ENCODE measurements around the gene DNAAF2.

DNA sequence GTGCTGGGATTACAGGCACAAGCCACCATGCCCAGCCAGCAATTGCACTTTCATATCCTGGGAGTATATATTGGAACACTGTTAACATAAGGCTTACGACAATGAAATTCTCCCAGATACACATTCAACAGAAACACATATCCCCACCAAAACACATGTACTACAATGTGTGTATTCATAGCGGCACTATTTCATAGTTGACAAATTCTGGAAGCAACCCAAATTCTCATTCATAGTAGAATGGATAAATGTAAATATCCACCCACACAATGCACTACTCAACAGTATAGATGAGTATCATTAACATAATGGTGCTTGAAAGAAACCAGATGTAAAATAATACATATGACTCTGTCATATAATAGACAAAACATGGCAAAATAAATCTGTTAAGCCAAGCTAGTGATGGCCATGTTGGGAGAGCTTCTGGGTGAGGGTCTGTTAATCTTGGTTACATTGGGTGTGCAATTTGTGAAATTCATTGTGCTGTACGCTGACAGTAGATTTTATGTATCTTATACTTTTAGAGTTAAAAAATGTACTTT is 2.6 kb upstream of the DNAAF2 start:
- TF ChIP-seq GTF2F1 (IDR thresholded peaks at IDR 0.05; ENCODE audit: borderline replicate concordance, low read depth, low read length) (no peak), SRF (IDR thresholded peaks at IDR 0.05; ENCODE audit: low read depth, low read length) (no peak), SIN3A (conservative IDR thresholded peaks at IDR 0.05 in 1 of 2, IDR thresholded peaks at IDR 0.05 in 1 of 2; ENCODE audit: low read depth in 1 of 2, low read length in 2 of 2) (no peak), RAD21 (IDR thresholded peaks at IDR 0.05 in 1 of 2, conservative IDR thresholded peaks at IDR 0.05 in 1 of 2; ENCODE audit: low read depth in 2 of 2, low read length in 2 of 2) (no peak)
- TF ChIP-seq, protein P1, sequence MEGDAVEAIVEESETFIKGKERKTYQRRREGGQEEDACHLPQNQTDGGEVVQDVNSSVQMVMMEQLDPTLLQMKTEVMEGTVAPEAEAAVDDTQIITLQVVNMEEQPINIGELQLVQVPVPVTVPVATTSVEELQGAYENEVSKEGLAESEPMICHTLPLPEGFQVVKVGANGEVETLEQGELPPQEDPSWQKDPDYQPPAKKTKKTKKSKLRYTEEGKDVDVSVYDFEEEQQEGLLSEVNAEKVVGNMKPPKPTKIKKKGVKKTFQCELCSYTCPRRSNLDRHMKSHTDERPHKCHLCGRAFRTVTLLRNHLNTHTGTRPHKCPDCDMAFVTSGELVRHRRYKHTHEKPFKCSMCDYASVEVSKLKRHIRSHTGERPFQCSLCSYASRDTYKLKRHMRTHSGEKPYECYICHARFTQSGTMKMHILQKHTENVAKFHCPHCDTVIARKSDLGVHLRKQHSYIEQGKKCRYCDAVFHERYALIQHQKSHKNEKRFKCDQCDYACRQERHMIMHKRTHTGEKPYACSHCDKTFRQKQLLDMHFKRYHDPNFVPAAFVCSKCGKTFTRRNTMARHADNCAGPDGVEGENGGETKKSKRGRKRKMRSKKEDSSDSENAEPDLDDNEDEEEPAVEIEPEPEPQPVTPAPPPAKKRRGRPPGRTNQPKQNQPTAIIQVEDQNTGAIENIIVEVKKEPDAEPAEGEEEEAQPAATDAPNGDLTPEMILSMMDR (IDR thresholded peaks at IDR 0.05; ENCODE audit: control extremely low read depth in 1 of 3, insufficient read depth in 1 of 3, low read depth in 1 of 3, low read length in 3 of 3) = no peak

All from H1 (cell line).